T-helper 1 cell treated with Interleukin-12 subunit alpha and Interleukin-12 subunit beta and Interleukin-4 antibody, amounts not matched to agents 30 μg/mL and 1 μg/mL, for 36 hours (primary cell): Measurements from ENCODE around the gene MID1IP1.

ENCODE experiments used
- H3K27ac Mint-ChIP-seq: one replicate; pipeline ENCODE4 v1.8.0; 2021; ENCODE audit warnings: mild to moderate bottlenecking, mixed read lengths
- H3K27me3 Mint-ChIP-seq: one replicate; pipeline ENCODE4 v1.8.0; 2021; ENCODE audit warnings: low read depth, mixed read lengths
- H3K36me3 Mint-ChIP-seq: one replicate; pipeline ENCODE4 v1.8.0; 2021; ENCODE audit warnings: low read depth, mixed read lengths
- H3K4me1 Mint-ChIP-seq: one replicate; pipeline ENCODE4 v1.8.0; 2021; ENCODE audit warnings: low read depth, mixed read lengths
- H3K4me3 Mint-ChIP-seq: one replicate; pipeline ENCODE4 v1.8.0; 2021; ENCODE audit warnings: mild to moderate bottlenecking, moderate library complexity, mixed read lengths
- H3K9me3 Mint-ChIP-seq: one replicate; pipeline ENCODE4 v1.8.0; 2021; ENCODE audit warnings: mixed read lengths

Gene MID1IP1

GRCh38 chrX:38839277-38839676, 38.0 kb downstream of the MID1IP1 start:
- H3K27ac Mint-ChIP-seq, result no peak overlapping the region
- no peak overlapping the region for H3K4me3 Mint-ChIP-seq
- no peaks in the 10 kb centered on the region for H3K36me3 Mint-ChIP-seq
- no peaks in the 10 kb centered on the region for H3K9me3 Mint-ChIP-seq
- H3K4me1 Mint-ChIP-seq, result no peaks in the 10 kb centered on the region
- no peaks in the 10 kb centered on the region for H3K27me3 Mint-ChIP-seq

GRCh38 chrX:38839944-38840343, 38.7 kb downstream of the MID1IP1 start:
- no peak overlapping the region for H3K4me3 Mint-ChIP-seq
- H3K27ac Mint-ChIP-seq, result no peak overlapping the region
- no peaks in the 10 kb centered on the region for H3K27me3 Mint-ChIP-seq
- no peaks in the 10 kb centered on the region for H3K9me3 Mint-ChIP-seq
- H3K36me3 Mint-ChIP-seq, result no peaks in the 10 kb centered on the region
- no peaks in the 10 kb centered on the region for H3K4me1 Mint-ChIP-seq

GRCh38 chrX:38841750-38842149, 40.5 kb downstream of the MID1IP1 start:
- no peak overlapping the region for H3K4me3 Mint-ChIP-seq
- H3K27ac Mint-ChIP-seq, result no peak overlapping the region
- H3K9me3 Mint-ChIP-seq, result no peaks in the 10 kb centered on the region
- no peaks in the 10 kb centered on the region for H3K27me3 Mint-ChIP-seq
- no peaks in the 10 kb centered on the region for H3K36me3 Mint-ChIP-seq
- H3K4me1 Mint-ChIP-seq, result peaks cover 2% of the 10 kb centered on the region

GRCh38 chrX:38845426-38845825, 44.2 kb downstream of the MID1IP1 start:
- Mint-ChIP-seq H3K9me3 (no peaks in the 10 kb centered on the region), H3K27ac (no peak overlapping the region), H3K36me3 (no peaks in the 10 kb centered on the region), H3K27me3 (no peaks in the 10 kb centered on the region), H3K4me1 (peaks cover 2% of the 10 kb centered on the region), H3K4me3 (no peak overlapping the region)

- H3K27ac Mint-ChIP-seq, result no peak overlapping the region
- H3K9me3 Mint-ChIP-seq, result no peaks in the 10 kb centered on the region
- H3K27me3 Mint-ChIP-seq, result no peaks in the 10 kb centered on the region
- no peak overlapping the region for H3K4me3 Mint-ChIP-seq
- H3K36me3 Mint-ChIP-seq, result no peaks in the 10 kb centered on the region
- H3K4me1 Mint-ChIP-seq, result peaks cover 2% of the 10 kb centered on the region
Measured at GRCh38 chrX:38847206-38847902, 46.1 kb downstream of the MID1IP1 start.

GRCh38 chrX:38847903-38848230, 46.6 kb downstream of the MID1IP1 start:
- H3K27me3 Mint-ChIP-seq, result no peaks in the 10 kb centered on the region
- no peaks in the 10 kb centered on the region for H3K36me3 Mint-ChIP-seq
- no peak overlapping the region for H3K27ac Mint-ChIP-seq
- H3K9me3 Mint-ChIP-seq, result no peaks in the 10 kb centered on the region
- H3K4me3 Mint-ChIP-seq, result no peak overlapping the region
- H3K4me1 Mint-ChIP-seq, result peaks cover 2% of the 10 kb centered on the region

GRCh38 chrX:38848671-38849455, 47.6 kb downstream of the MID1IP1 start:
- no peaks in the 10 kb centered on the region for H3K9me3 Mint-ChIP-seq
- H3K36me3 Mint-ChIP-seq, result no peaks in the 10 kb centered on the region
- no peaks in the 10 kb centered on the region for H3K27me3 Mint-ChIP-seq
- H3K4me3 Mint-ChIP-seq, result no peak overlapping the region
- no peak overlapping the region for H3K27ac Mint-ChIP-seq
- H3K4me1 Mint-ChIP-seq, result peaks cover 2% of the 10 kb centered on the region

- no peak overlapping the region for H3K4me3 Mint-ChIP-seq
- no peaks in the 10 kb centered on the region for H3K27me3 Mint-ChIP-seq
- H3K27ac Mint-ChIP-seq, result no peak overlapping the region
- no peaks in the 10 kb centered on the region for H3K36me3 Mint-ChIP-seq
- peaks cover 2% of the 10 kb centered on the region for H3K4me1 Mint-ChIP-seq
- H3K9me3 Mint-ChIP-seq, result no peaks in the 10 kb centered on the region
Measured at GRCh38 chrX:38850807-38851544, 49.7 kb downstream of the MID1IP1 start.

- Mint-ChIP-seq H3K9me3 (no peaks in the 10 kb centered on the region), H3K4me3 (no peak overlapping the region), H3K27me3 (no peaks in the 10 kb centered on the region), H3K4me1 (peaks cover 2% of the 10 kb centered on the region), H3K27ac (no peak overlapping the region), H3K36me3 (no peaks in the 10 kb centered on the region)
Measured at GRCh38 chrX:38854305-38854704, 53.0 kb downstream of the MID1IP1 start.
